GM21717 (cell line): ENCODE results near the gene HNRNPA0.
"Not testable (repeated sequence)": the region's sequence is repeated elsewhere in the genome, so short reads cannot be mapped to it uniquely, and the experiment has no call there.

Source experiments
- ATAC-seq: cut with Tn5 transposase; IDR thresholded peaks from one replicate; pipeline ENCODE4 v1.9.1; 2021; ENCODE audit warnings: mild to moderate bottlenecking, moderate library complexity; ENCODE audit not compliant: unreplicated experiment

The HNRNPA0 gene

DNA sequence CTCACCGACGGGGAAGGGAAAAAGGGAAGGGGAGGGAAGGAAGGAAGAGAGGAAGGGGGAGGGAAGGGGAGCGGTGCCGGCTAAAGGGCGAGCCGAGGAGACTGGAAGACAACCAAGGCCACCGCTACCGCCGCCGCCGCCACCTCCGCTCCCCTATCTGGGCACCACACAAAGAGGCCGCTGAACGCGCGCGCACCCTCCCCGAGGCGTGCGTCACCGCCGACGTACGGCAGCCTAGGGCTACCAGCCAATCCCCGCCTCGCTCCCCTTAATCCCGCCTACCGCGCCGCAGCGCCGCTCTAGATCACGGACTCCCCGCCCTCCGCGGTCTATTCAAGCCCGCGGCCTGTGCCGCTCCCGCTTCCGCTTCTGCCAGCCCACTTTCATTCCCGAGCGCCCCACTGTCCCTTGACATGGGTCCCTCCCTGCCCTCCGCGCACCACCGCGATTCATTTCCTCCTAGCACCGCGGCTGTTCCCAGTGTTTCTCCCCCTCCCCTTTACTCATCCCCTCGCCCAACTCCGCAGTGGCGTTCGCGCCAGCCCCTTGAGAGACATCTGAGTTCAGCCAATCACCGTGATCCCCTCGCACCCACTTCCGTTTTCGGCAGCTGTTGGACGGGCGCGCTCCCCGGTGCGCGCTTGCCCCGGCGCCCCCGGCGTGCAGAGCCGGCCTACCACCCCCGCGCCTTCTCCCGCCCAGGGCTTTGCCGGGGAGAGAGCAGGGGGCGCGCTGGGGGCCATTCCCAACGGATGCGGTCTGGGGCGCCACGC, at the start of gene HNRNPA0:
TSS of gene HNRNPA0 (minus strand) at position 176 of the 773 bp plus-strand sequence. CDS start 297 bp downstream, outside the sequence.
- peak; percentile 80 for ATAC-seq

DNA sequence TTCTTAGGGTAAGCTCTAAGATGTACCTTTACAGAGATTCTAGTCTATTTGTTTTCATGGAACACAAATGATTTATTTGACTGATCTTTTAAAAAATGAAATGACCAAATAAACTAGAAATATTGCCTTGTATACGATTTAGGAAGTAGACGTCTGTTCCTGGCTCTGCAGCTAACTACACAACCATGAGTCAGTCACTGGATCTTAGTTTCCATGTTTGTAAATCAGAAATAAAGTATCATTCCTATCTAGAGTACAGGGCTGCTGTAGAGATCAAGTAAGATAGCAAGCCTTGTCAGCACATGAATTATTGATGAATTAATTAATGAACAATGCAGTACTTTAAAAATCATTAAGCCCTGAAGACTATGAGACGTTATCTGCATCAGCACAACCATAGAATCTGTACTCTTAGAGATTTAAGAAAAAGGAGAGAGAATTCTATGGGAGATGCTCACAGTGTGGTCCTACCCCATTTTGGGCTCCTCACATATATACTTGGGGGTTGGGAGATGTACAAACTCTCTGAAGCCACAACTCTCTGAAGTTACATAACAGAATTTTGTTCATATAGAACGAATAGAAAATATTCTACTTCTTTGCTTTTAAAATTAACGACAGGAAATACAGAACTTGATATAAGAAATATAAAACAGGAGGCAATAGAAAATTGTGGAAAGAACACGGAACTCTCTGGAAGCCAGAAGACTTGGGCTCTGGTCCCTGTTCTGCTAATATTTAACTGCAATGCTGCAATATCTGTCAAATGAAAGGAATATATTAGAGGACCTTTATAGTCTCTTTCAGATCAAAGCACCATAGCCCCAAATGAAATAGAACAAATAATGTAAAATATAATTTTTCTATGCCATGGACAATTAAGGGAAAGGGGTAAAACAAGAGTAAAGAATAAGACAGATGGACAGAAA, 48.4 kb upstream of the HNRNPA0 start:
- no peak for ATAC-seq

DNA sequence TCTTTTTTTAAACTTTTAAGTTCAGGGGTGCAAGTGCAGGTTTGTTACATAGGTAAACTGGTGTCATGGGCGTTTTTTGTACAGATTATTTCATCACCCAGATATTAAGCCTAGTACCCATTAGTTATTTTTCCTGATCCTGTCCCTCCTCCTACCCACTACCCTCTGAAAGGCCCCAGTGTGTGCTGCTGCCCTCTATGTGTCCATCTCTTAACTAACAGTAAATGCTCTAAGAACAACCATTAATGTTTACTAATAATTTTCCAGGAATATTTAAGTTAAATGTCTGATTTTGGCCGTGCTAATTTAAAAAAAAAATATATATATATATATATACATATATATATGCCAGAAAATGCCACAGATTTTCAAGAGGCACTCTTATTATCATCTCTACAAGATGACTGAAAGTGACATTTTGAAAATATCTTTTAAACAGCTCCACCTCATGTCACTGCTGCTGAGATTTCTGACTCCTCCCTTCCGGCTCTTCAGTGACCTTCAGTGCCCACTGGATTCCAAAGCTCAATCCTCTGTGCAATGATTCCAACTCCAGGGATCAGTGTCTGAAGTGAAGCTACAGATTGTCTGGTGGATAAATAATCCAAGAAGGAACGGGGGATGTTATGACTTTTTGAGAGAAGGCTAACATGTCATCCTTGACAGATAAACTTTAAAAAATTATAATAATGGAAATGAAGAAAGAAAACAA, 46.7 kb upstream of the HNRNPA0 start:
- no peak for ATAC-seq

DNA sequence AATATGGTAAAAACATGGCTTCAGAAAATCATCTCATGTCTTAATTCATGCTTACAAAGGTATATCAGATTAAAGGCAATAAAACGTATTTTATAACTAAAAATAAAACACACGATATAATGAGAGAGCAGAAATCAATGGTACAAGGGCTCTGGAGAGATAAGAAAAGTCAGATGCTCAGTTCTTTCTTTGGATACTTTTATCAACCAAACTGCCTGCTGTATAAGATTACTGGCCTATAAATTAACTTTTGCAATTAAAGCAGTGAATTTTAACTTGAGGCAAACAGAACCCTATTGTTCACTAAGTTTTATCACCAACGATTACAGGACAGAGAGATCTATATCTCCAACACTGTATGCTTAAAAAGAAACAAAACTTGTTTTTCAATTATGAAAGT, 42.1 kb upstream of the HNRNPA0 start:
- no peak for ATAC-seq

DNA sequence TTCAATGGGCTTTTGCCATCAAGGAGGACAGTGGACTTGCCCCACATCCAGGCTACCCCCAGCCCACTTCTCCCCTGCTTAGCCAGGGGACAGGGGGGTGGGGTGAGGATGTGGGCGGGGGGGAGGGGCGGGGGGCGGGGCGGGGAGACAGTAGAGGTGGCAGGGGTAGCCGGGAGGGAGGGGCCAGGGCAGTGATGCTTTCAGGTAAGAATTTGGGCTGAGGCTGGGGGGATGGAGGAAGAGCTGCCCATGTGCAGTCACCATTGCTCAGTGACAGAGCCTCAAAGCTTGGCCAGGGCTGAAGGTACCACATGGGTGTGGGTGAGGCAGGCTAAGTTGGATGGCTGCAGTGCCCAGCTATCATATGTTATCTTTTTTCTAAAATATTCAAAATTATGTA, 40.7 kb upstream of the HNRNPA0 start:
- ATAC-seq: no peak

DNA sequence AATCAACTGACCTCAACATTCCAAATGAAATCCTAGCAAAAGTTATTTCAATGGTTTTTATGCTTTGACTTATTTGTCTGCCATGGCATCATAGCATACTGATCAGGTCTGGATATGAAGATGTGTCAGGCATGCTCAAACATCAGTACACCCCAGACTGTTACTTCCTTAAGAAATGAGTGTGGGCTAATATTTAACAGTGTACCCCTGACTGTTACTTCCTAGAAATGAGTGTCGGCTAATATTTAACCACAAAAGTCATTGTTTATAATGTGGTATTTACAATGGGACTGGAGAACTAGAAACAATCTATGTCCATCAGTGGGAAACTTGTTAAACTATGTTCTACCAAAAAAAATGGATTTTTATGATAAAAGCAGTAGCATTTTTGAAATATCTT, 38.1 kb upstream of the HNRNPA0 start:
- ATAC-seq: no peak

DNA sequence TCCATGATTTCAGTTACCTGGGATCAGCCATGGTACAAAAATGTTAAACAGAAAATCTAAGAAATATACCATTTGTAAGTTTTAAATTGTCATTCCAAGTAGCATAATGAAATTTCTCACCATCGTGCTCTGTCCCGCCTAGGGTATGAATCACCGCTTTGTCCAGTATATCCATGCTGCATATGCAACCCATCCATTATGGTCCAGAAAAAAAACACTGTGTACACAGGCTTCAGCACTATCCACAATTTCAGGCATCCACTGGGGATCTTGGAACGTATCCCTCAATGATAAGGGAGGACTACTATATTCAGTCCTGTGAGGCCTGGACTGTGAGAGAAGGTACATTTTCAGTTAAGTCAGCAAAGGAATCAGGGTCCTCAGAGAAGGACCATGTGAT, 37.6 kb upstream of the HNRNPA0 start:
- no peak for ATAC-seq

DNA sequence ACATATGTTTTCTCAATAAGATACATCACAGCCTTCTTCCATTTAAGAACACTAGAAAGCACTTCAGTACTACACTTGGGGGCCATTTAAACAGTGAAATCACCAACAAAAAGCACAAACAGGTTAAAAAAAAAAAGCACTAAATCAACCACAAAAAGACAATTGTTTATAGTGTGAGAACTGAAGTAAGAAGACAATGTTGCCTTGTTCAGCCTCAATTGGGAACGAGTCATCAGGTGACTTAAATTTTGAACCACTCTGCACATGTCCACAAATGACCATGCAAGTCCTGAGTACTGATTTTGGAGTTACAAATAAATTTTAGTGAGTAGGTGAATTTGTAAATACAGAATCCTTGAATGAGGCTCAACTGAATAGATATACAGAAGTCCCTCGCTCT, 37.2 kb upstream of the HNRNPA0 start:
- ATAC-seq: no peak

DNA sequence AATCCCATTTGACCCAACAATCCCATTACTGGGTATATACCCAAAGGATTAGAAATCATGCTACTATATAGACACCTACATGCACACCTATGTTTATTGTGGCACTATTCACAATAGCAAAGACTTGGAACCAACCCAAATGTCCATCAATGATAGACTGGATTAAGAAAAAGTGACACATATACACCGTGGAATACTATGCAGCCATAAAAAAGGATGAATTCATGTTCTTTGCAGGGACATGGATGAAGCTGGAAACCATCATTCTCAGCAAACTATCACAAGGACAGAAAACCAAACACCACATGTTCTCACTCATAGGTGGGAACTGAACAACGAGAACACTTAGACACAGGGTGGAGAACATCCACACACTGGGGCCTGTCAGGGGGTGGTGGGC, 34.4 kb upstream of the HNRNPA0 start:
- not testable (repeated sequence) for ATAC-seq

DNA sequence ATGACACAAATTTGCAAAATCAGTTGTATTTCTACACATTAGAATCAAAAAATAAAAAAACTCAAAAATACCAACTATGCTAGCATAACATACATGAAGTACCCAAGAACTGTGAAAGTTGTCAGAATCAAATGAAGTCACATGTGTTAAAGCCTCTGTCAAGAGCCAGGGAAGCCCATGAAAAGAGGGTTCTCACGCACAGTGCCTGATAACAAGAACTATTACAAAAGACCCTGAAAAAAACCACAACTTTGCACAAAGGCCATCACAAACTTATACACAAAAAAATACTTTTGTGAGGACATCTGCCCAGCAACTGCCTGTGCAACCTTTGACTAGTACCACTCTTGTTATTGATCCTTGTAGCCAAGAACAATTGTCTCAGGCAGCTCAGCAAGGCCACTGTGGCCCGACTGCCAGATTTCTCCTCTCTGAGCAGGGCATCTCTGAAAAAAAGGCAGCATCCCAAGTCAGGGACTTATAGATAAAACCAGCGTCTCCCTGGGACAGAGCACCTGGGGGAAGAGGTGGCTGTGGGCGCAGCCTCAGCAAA, 28.9 kb upstream of the HNRNPA0 start:
- no peak for ATAC-seq

DNA sequence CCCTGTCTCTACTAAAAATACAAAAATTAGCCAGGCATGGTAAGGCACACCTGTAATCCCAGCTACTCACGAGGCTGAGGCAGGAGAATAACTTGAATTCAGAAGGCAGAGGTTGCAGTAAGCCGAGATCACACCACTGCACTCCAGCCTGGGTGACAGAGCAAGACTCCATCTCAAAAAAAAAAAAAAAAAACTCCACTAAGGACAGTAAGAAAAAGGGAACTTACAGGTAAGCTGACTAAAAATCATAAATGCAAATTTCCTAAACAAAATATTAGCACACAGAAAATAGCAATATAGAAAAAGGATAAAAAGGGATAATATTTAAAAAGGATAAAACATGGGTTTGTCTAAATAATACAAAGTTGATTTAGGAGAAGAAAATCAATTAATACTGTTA, 27.9 kb upstream of the HNRNPA0 start:
- ATAC-seq: no peak

DNA sequence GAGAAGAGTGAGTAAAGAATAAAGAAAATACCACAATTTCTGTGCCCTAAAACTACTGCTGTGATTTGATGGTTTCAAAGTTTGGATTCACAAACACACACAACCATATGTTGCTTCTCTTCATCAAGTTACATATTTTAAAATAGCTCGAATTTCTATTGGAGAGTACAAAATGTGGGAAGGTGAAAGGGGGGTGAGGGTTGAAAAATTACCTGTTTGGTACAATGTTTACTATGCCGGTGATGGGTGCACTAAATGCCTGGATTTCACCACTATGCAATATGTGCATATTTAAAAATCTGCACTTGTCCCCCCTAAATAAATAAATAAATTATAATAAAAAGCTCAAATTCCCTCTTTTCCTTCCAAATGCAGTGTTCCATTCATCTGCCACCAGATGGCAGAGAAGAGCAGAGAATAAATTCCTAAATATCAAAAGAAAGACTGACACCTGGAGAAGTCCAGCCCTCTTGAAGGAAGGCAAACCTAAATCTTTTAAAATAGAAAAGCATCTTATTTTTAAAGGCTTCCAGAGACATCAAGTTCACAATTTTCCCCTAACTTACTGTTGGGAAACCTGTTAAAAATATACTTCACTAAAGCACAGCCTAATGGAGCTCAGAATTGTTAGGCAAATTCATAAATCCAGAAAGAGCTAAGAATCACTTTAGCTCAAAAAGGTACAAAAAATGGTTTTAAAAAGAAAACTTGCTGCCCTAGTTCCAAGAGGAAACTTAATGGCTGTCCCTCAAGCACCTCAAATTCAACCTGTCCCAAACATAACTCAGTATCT, 24.8 kb upstream of the HNRNPA0 start:
- ATAC-seq: no peak

DNA sequence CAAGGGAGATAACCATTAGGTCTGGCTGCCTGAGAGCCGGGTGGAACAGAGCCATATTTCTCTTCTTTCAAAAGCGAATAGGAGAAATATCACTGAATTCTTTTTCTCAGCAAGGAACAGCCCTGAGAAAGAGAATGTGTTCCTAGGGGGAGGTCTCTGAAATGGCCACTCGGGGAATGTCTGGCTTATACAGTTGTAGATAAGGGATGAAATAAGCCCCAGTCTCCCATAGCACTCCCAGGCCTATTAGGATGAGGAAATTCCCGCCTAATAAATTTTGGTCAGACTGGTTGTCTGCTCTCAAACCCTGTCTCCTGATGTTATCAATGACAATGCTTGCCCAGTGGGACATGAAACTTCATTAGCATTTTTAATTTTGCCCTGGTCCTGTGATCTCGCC, 13.8 kb upstream of the HNRNPA0 start:
- ATAC-seq: not testable (repeated sequence)

DNA sequence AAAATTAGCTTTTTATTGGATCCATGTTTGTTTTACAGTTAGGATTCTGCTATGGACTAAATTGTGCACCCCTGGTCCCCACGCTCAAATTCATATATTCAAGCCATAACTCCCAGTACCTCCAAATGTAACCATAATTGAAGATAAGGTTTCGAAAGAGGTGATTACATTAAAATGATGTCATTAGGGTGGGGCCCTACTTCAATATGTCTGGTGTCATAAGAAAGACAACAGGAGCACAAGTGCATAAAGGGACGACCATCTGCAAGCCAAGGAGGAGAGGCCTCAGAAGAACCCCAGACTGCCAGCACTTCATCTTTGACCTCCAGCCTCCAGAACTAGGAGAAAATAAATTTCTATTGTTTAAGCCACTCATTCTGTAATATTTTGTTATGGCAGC, 7.4 kb upstream of the HNRNPA0 start:
- ATAC-seq: no peak

DNA sequence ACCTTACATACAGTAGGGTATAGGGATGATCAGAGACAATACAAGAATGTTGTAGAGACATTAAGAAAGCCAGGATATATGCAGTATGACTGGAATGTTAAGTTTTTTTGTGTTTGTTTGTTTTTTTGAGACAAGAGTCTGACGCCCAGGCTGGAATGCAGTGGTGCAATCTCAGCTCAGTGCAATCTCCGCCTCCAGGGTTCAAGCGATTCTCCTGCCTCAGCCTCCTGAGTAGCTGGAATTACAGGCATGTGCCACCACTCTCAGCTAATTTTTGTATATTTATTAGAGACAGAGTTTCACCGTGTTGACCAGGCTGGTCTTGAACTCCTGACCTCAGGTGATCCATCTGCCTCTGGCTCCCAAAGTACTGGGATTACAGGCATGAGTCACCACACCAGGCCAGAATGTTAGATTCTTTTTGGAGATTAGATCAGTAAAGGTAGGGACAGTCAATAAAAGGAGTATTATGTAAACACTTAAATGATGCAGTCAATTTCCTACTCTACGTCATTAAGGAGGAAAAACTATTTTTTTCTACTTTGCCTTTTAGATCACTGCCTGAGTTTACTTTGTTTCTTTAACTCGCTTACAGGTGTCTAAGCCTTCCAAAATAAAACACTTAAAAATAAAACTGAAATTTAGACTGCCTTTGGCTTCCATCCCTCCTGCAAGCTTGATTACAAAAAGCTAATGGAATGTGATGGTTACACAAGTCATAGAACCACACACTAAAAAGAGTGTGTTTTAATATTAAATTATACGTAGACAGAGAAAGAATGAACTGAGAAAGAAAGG, 6.8 kb upstream of the HNRNPA0 start:
- ATAC-seq: no peak

DNA sequence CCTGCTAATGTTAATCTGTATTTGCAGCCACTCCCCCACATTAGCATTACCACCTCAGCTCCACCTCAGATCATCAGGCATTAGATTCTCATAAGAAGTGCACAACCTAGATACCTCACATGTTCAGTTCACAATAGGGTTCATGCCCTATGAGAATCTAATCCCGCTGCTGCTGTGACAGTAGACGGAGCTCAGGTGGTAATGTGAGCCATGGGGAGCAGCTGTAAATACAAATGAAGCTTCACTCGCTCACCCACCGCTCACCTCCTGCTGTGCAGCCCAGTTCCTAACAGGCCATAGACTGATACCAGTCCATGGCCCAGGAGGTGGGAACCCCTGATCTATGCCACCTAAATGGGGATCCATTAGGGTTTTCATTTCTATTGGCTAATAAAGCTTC, 6.1 kb upstream of the HNRNPA0 start:
- no peak for ATAC-seq

DNA sequence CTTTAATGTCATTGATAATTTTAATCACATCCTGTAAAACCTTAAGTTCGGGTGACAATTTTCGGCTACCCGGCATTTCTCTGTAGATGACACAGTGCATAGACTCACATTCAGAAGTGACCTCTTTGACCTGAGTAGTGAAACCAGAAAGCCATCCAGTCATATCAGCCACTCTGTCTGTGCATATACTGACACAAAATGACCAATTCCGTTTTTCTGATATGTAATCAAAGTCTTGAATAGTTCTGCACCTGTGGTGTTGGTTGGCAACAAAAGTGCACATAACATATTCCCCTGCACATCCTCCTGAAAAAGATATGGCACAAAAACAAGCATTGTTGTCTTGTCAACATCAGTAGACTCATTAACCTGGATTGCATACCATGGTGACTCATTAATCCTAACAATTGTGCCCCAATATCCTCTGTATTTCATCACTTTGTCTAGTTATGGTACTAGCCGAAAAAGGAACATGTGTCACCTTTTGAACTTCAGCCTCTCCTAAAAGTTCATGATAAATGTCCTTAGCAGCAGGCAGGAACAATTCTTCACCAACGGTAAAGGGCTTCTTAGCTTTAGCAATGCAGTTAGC, 4.6 kb upstream of the HNRNPA0 start:
- ATAC-seq: peak; percentile 41

DNA sequence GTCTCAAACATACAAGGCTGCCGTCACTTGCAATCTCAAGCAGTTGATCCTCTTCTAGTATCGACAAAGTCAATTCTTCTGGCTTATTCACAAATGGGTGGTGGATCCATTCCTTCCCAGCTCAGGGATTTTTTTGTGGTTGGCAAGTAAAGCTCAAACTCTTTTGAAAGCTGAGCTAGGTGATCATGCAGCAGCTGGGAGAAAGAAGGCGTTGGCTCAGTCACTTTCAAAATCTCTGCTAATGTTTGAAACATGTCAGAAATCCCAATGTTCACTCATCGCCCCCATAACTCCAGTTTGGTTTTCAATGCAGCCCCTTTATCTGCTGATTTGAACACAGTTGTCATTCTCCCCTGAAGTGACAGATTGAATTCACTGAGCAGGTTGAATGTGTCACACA, 4.0 kb upstream of the HNRNPA0 start:
- no peak for ATAC-seq

DNA sequence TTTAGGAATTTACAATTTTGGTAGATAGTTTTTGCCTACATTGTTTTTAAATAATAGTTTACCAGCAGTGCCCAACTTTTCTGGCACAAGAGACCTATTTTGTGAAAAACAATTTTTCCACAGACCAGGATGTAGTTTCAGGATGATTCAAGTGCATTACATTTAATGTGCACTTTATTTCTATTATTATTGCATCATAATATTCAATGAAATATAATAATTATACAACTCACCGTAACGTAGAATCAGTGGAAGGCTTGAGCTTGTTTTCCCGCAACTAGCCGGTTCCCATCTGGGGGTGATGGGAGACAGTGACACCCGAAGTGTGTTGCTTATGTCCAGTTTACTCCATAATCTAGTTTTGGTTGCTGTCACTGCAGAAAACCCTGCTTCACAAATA, 3.5 kb upstream of the HNRNPA0 start:
- ATAC-seq: no peak
